GM23338 (cell line): ENCODE results near the gene SLC6A3. TPM values are rescaled to one million over a fixed set of nuclear protein-coding genes. Genes with fewer than 3 reads are reported as not detected.

ENCODE experiments used
- ATAC-seq: fragments of 200-7000 bp; cut with Tn5 transposase; 3 replicates; pipeline ENCODE4 v1.9.1; 2020
- DNase-seq: peaks from one replicate; pipeline ENCODE4 v3.0.0-alpha.2; 2015; ENCODE audit warnings: low spot score
- H2AFZ ChIP-seq: fragments of 200-600 bp; sonication (generic); 2 replicates; pipeline ENCODE4 v1.8.0; 2016; ENCODE audit warnings: antibody characterized with exemption, mild to moderate bottlenecking, moderate library complexity
- H3F3A ChIP-seq: fragments of 200-600 bp; sonication (generic); replicated peaks from 2 replicates; pipeline ENCODE4 v1.8.0; 2017; ENCODE audit warnings: antibody characterized with exemption, mixed run types, low read depth
- H3K27ac ChIP-seq: fragments of 200-600 bp; sonication (generic); 2 replicates; pipeline ENCODE4 v1.6.1; 2016; ENCODE audit warnings: low read depth
- H3K27me3 ChIP-seq: fragments of 200-600 bp; sonication (generic); 2 replicates; pipeline ENCODE4 v1.8.0; 2016; ENCODE audit warnings: mild to moderate bottlenecking, mixed run types, moderate library complexity; ENCODE audit not compliant: insufficient read depth
- H3K36me3 ChIP-seq: fragments of 200-600 bp; sonication (generic); 2 replicates; pipeline ENCODE4 v1.8.0; 2016; ENCODE audit warnings: mild to moderate bottlenecking; ENCODE audit not compliant: insufficient read depth
- H3K4me1 ChIP-seq: fragments of 200-600 bp; sonication (generic); 2 replicates; pipeline ENCODE4 v1.8.0; 2016; ENCODE audit warnings: mild to moderate bottlenecking, moderate library complexity; ENCODE audit not compliant: insufficient read depth
- H3K4me2 ChIP-seq: fragments of 200-600 bp; sonication (generic); 2 replicates; pipeline ENCODE4 v1.7.1; 2017; ENCODE audit warnings: mixed run types
- H3K4me3 ChIP-seq: fragments of 200-600 bp; sonication (generic); 2 replicates; pipeline ENCODE4 v1.6.1; 2016; ENCODE audit warnings: mixed run types
- H3K79me2 ChIP-seq: fragments of 200-600 bp; sonication (generic); replicated peaks from 2 replicates; pipeline ENCODE4 v1.8.0; 2017; ENCODE audit warnings: mild to moderate bottlenecking; ENCODE audit not compliant: insufficient read depth
- H3K9me2 ChIP-seq: fragments of 200-600 bp; sonication (generic); 2 replicates; pipeline ENCODE4 v1.8.0; 2017; ENCODE audit not compliant: insufficient read depth
- H4K20me1 ChIP-seq: fragments of 200-600 bp; sonication (generic); replicated peaks from 2 replicates; pipeline ENCODE4 v1.8.0; 2017; ENCODE audit warnings: mild to moderate bottlenecking; ENCODE audit not compliant: insufficient read depth
- H3K27ac Mint-ChIP-seq: 2 replicates; pipeline ENCODE4 v1.8.0; 2020; ENCODE audit warnings: inconsistent platforms, mild to moderate bottlenecking, moderate library complexity, mixed read lengths
- H3K27me3 Mint-ChIP-seq: 3 replicates; pipeline ENCODE4 v1.8.0; 2022; ENCODE audit warnings: low read depth, mild to moderate bottlenecking, moderate library complexity, mixed read lengths, inconsistent platforms; ENCODE audit not compliant: insufficient read depth, poor library complexity
- H3K36me3 Mint-ChIP-seq: 3 replicates; pipeline ENCODE4 v1.8.0; 2021; ENCODE audit warnings: low read depth, mild to moderate bottlenecking, inconsistent platforms, moderate library complexity, mixed read lengths
- H3K4me1 Mint-ChIP-seq: 3 replicates; pipeline ENCODE4 v1.8.0; 2020; ENCODE audit warnings: mild to moderate bottlenecking, inconsistent platforms, mixed read lengths
- H3K4me3 Mint-ChIP-seq: 3 replicates; pipeline ENCODE4 v1.8.0; 2021; ENCODE audit warnings: moderate library complexity, mild to moderate bottlenecking, inconsistent platforms, mixed read lengths
- H3K9me3 Mint-ChIP-seq: 3 replicates; pipeline ENCODE4 v1.8.0; 2020; ENCODE audit warnings: moderate library complexity, mild to moderate bottlenecking, inconsistent platforms, mixed read lengths
- CREB1 ChIP-seq: fragments of 250-450 bp; sonication (Bioruptor Pico); IDR thresholded peaks from 2 replicates; pipeline ENCODE4 v1.5.0; 2020; ENCODE audit warnings: low read depth, mild to moderate bottlenecking, moderate library complexity
- ETS1 ChIP-seq: IDR thresholded peaks from 2 replicates; pipeline ENCODE4 v1.6.1; 2016; ENCODE audit warnings: antibody characterized with exemption
- EZH2 ChIP-seq: fragments of 200-600 bp; sonication (generic); IDR thresholded peaks from one replicate; pipeline ENCODE4 v1.8.0; 2017; ENCODE audit warnings: antibody characterized with exemption, mild to moderate bottlenecking, low read depth; ENCODE audit not compliant: unreplicated experiment
- EZH2phosphoT487 ChIP-seq: fragments of 200-600 bp; sonication (generic); IDR thresholded peaks from one replicate; pipeline ENCODE4 v1.8.1; 2018; ENCODE audit warnings: antibody characterized with exemption; ENCODE audit not compliant: unreplicated experiment
- JUNB ChIP-seq: IDR thresholded peaks from one replicate; pipeline ENCODE4 v1.6.1; 2016; ENCODE audit warnings: antibody characterized with exemption; ENCODE audit not compliant: unreplicated experiment
- NANOG ChIP-seq: IDR thresholded peaks from 2 replicates; pipeline ENCODE4 v1.6.1; 2016; ENCODE audit warnings: antibody characterized with exemption, borderline replicate concordance
- POLR2AphosphoS5 ChIP-seq: IDR thresholded peaks from 2 replicates; pipeline ENCODE4 v1.6.1; 2016; ENCODE audit warnings: antibody characterized with exemption, low read depth
- STAT1 ChIP-seq: IDR thresholded peaks from one replicate; pipeline ENCODE4 v1.6.1; 2016; ENCODE audit warnings: antibody characterized with exemption; ENCODE audit not compliant: unreplicated experiment
- ZNF114 ChIP-seq: fragments of 250-450 bp; sonication (Bioruptor Pico); IDR thresholded peaks from 2 replicates; pipeline ENCODE4 v1.5.0; 2020; ENCODE audit warnings: mild to moderate bottlenecking, moderate library complexity
- ZNF331 ChIP-seq: fragments of 250-450 bp; sonication (Bioruptor Pico); IDR thresholded peaks from 2 replicates; pipeline ENCODE4 v1.5.0; 2020; ENCODE audit warnings: low read depth, mild to moderate bottlenecking, moderate library complexity
- ZNF462 ChIP-seq: fragments of 250-450 bp; sonication (Bioruptor Pico); IDR thresholded peaks from 2 replicates; pipeline ENCODE4 v1.5.0; 2020; ENCODE audit warnings: mild to moderate bottlenecking, moderate library complexity
- polyA plus RNA-seq: library from polyadenylated mRNA; unstranded; fragments of >200 nt; fragmentation: Nextera tagmentation; extraction: Ambion mirVana; gene quantifications from 2 replicates; pipeline ENCODE4 v1.2.1, GENCODE V29; 2016
- total RNA-seq: library from RNA; depleted of rRNA; stranded (reverse); fragments of >200 nt; shearing (Covaris generic); gene quantifications from 2 replicates; pipeline ENCODE4 v1.2.3, GENCODE V29; 2014
- TF ChIP-seq, protein P1 (sequence below), 2 experiments: fragments of 200-600 bp in 1 of 2; sonication (generic) in 1 of 2; conservative IDR thresholded peaks; 2 replicates each; pipeline versions ENCODE4 v1.5.1 to v1.6.1; 2016 to 2017; ENCODE audit warnings: antibody characterized with exemption in 2 of 2, low read depth in 2 of 2, mild to moderate bottlenecking in 2 of 2, moderate library complexity in 1 of 2

Gene SLC6A3
- total and polyA plus RNA-seq, 2 experiments from 2014 or later = 0.76 to 1.0 TPM

DNA sequence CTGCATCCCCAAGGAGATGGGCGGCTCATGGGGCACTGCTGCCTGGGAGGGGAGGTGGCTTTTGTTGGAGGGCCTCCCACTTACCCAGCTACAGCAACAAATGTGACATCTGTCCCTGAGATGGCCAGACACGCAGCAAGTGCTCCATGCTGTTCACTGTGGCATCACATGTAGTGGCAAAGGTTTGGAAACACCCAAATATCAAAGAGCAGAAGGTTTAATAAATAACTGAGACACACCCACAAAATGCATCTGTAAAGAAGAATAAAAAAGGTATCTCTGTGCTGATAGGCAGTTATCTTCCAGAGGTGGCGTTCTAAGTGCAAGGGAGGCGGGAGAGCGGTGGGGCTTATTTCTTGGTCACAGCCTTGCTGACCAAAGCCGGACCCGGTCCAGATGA lies 77.0 kb downstream of the SLC6A3 start (continued):
- TF ChIP-seq ZNF462 (CRISPR knock-in tag) (no peak), ZNF331 (CRISPR knock-in tag) (no peak)

- H3K4me3 Mint-ChIP-seq = no peak overlapping the region
- no peaks in the 10 kb centered on the region for H3K36me3 ChIP-seq
- DNase-seq (no peak), ATAC-seq (no peak)
- no peaks in the 10 kb centered on the region for H3K9me2 ChIP-seq
- no peaks in the 10 kb centered on the region for H3K36me3 Mint-ChIP-seq
- no peaks in the 10 kb centered on the region for H4K20me1 ChIP-seq
- H3F3A ChIP-seq = no peaks in the 10 kb centered on the region
- no peaks in the 10 kb centered on the region; the same call in 2 of the 3 replicates for H3K9me3 Mint-ChIP-seq
- no peaks in the 10 kb centered on the region for H3K4me1 ChIP-seq
- H3K4me1 Mint-ChIP-seq = peaks cover 11% of the 10 kb centered on the region; the same call in 2 of the 3 replicates
- H2AFZ ChIP-seq = no peak overlapping the region
- H3K27me3 ChIP-seq = no peaks in the 10 kb centered on the region
- no peak overlapping the region for H3K4me3 ChIP-seq
- no peak overlapping the region for H3K27ac ChIP-seq
- H3K4me2 ChIP-seq = no peak overlapping the region
- H3K79me2 ChIP-seq = no peaks in the 10 kb centered on the region
- peaks cover 8% of the 10 kb centered on the region for H3K27me3 Mint-ChIP-seq
- H3K27ac Mint-ChIP-seq = no peak overlapping the region
- TF ChIP-seq ETS1 = no peak
- no peak for TF ChIP-seq ZNF331 (CRISPR knock-in tag)
- no peak for TF ChIP-seq STAT1
- no peak for TF ChIP-seq JUNB
- TF ChIP-seq, protein P1, sequence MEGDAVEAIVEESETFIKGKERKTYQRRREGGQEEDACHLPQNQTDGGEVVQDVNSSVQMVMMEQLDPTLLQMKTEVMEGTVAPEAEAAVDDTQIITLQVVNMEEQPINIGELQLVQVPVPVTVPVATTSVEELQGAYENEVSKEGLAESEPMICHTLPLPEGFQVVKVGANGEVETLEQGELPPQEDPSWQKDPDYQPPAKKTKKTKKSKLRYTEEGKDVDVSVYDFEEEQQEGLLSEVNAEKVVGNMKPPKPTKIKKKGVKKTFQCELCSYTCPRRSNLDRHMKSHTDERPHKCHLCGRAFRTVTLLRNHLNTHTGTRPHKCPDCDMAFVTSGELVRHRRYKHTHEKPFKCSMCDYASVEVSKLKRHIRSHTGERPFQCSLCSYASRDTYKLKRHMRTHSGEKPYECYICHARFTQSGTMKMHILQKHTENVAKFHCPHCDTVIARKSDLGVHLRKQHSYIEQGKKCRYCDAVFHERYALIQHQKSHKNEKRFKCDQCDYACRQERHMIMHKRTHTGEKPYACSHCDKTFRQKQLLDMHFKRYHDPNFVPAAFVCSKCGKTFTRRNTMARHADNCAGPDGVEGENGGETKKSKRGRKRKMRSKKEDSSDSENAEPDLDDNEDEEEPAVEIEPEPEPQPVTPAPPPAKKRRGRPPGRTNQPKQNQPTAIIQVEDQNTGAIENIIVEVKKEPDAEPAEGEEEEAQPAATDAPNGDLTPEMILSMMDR (conservative IDR thresholded peaks at IDR 0.05; ENCODE audit: low read depth in 2 of 2) = no peak
- no peak for TF ChIP-seq EZH2phosphoT487
- TF ChIP-seq POLR2AphosphoS5 = no peak
- no peak for TF ChIP-seq EZH2
- TF ChIP-seq CREB1 (CRISPR knock-in tag) = no peak
- TF ChIP-seq ZNF114 (CRISPR knock-in tag) = no peak
- TF ChIP-seq NANOG = no peak
These were observed 78.1 kb downstream of the SLC6A3 start for GRCh38 chr5:1367149-1367548.
